Effector CD4-positive, alpha-beta T cell (primary cell): ENCODE measurements around the gene PEX11G.
"Not testable (repeated sequence)": the region's sequence is repeated elsewhere in the genome, so short reads cannot be mapped to it uniquely, and the experiment has no call there.

Experiments used
- DNase-seq: peaks from one replicate; pipeline ENCODE4 v3.0.0-alpha.2; 2020

Gene PEX11G

GRCh38 chr19:7463575-7463974 lies 25.3 kb downstream of the PEX11G start:
- no peak for DNase-seq

- no peak for DNase-seq
Measured at GRCh38 chr19:7461841-7462629, 26.8 kb downstream of the PEX11G start.

DNA sequence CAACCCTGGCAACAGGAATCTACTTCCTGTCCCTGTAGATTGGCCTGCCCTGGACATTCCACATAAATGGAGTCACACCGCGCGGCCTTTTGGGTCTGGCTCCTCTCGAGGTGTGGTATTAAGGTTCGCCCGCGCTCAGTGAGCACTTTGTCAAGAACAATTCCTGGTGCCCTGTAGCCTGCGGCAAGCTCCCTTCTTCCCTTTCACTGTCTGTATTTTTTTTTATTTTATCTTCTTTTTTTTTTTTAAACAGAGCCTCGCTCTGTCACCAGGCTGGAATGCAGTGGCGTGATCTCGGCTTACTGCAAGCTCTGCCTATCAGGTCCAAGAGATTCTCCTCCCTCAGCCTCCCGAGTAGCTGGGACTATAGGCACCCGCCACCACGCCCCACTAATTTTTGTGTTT lies 28.3 kb downstream of the PEX11G start:
- DNase-seq: no peak

DNA sequence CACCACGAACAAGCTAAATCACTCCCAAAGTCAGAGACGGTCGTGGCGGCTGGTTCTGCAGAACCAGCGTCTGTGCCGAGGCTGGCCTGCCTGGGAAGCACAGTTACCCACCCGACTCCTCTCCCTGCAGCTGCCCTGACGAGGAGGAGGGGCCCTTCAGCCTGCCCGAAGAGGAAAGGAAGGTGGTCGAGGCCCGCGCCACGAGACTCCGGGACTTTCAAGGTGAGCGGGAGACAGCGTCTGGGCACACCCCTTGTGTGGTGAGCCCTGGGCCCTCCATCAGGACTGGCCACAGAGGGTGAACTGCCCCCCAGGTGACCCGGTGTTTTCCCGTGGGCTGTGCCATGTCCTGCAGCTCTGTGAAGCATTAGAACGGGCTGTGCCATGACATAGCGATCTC lies 29.1 kb downstream of the PEX11G start:
- DNase-seq: no peak

DNA sequence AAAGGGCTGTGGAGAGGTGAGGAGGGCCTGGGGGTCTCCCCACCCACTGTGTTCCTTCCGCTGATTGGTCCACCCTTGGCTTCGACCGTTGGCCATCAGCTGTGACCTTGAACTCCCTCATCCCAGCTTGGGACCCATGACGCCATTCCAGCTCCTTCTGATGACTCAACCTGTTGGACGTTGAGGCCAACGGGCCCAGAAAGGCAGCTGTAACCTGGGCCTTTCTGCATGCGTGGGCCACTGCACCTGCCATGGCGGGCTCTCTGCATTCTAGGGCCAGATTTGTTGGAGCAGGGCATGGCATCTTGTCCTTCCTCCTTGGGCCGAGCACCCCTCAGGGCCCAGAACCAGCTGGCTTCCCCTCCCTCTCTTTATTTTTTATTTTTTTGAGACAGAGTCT lies 30.2 kb downstream of the PEX11G start:
- no peak for DNase-seq

GRCh38 chr19:7456964-7457541 lies 31.8 kb downstream of the PEX11G start:
- DNase-seq: no peak

GRCh38 chr19:7455600-7456296 lies 33.1 kb downstream of the PEX11G start:
- DNase-seq: no peak

DNA sequence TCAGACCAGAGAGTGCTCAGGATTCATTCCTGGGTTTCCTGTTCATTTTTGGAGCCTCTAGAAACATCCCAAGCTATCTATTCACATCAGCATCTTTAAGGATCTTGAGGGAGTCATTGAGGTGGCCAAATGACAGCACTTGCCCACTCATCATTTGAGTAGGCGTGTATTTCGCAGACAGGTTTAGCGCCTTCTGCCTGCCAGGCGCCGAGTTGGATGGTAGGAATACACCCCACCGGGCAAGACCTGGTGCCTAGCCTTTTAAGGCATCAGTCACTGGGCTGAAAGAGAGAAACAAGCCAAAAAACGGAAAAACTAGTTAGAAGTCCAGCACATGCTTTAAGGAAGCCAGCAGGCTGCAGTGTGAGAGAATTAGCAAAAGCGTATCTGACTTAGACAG lies 33.8 kb downstream of the PEX11G start:
- no peak for DNase-seq

DNA sequence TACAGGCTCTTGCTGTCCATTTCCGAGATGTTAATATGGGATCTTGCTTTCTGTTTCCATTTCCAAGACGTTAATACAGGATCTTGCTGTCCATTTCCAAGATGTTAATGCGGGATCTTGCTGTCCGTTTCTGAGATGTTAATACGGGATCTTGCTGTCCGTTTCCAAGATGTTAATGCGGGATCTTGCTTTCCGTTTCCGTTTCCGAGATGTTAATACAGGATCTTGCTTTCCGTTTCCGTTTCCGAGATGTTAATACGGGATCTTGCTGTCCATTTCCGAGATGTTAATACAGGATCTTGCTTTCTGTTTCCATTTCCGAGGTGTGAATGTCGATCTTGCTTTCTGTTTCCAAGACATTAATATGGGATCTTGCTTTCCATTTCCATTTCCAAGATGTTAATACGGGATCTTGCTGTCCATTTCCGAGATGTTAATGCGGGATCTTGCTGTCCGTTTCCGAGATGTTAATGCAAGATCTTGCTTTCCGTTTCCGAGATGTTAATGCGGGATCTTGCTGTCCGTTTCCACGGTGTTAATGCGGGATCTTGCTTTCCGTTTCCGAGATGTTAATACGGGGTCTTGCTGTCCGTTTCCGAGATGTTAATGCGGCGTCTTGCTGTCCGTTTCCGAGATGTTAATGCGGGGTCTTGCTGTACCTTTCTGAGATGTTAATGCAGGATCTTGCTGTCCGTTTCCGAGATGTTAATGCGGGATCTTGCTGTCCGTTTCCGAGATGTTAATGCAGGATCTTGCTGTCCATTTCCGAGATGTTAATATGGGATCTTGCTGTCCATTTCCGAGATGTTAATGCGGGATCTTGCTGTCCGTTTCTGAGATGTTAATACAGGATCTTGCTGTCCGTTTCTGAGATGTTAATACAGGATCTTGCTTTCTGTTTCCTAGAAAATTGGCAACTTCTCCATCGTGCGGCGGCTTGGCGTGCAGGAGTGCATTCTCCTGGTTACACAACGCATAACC lies 38.3 kb downstream of the PEX11G start:
- DNase-seq: no peak

DNA sequence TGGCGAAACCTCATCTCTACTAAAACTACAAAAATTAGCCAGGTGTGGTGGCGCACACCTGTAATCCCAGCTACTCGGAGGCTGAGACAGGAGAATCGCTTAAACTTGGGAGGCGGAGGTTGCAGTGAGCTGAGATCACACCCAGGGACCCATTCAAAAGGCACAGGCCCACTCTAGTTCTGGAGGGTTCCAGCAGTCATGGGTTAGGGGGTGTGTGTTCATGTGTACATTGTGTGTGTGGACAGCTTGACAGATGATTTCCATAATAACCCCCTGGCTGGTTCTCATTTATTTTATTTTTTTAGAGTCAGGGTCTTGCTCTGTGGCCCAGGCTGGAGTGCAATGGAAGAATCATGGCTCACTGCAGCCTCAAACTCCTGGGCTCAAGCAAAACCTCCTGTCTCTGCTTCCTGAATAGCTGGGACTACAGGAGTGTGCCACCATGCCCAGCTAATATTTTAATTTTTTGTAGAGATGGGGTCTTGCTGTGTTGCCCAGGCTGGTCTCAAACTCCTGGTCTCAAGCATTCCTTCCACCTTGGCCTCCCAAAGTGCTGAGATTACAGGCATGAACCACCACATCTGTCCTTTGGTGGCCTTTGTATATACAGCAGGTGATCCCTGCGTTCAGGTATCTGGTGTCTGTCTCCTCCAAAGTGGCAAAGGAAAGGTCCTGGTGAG lies 39.3 kb downstream of the PEX11G start:
- not testable (repeated sequence) for DNase-seq

- DNase-seq: no peak
Measured at GRCh38 chr19:7447648-7448047, 41.2 kb downstream of the PEX11G start.

GRCh38 chr19:7445104-7445503 lies 43.7 kb downstream of the PEX11G start:
- no peak for DNase-seq

DNA sequence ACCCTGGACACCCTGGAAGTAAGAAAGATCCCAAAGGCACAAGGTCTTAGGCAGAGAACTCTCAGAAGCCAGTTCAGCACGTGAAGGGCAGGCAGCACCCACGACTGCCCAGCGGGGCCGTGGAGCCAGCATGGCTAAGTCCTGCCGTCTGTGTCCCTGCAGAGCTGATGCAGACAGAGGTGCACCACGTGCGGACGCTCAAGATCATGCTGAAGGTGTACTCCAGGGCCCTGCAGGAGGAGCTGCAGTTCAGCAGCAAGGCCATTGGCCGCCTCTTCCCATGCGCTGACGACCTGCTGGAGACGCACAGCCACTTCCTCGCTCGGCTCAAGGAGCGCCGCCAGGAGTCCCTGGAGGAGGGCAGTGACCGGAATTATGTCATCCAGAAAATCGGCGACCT lies 44.8 kb downstream of the PEX11G start:
- no peak for DNase-seq

DNA sequence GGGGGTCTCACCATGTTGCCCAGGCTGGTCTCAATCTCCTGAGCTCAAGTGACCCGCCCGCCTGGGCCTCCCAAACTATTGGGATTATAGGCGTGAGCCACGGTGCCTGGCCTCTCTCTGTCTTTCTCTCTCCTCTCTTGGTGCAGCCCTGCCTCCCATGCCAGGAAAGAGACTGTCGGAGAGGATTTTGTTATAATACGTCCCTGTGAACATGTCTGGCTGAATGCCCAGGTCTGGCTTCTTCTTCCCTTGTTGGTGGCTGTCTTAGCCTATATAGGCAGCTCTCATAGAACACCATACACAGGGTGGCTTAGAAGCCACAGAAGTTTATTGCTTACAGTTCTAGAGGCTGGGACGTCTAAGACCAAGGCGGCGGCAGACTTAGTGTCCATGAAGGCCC lies 46.4 kb downstream of the PEX11G start:
- no peak for DNase-seq

- no peak for DNase-seq
Measured at GRCh38 chr19:7441468-7442146, 47.2 kb downstream of the PEX11G start.

DNA sequence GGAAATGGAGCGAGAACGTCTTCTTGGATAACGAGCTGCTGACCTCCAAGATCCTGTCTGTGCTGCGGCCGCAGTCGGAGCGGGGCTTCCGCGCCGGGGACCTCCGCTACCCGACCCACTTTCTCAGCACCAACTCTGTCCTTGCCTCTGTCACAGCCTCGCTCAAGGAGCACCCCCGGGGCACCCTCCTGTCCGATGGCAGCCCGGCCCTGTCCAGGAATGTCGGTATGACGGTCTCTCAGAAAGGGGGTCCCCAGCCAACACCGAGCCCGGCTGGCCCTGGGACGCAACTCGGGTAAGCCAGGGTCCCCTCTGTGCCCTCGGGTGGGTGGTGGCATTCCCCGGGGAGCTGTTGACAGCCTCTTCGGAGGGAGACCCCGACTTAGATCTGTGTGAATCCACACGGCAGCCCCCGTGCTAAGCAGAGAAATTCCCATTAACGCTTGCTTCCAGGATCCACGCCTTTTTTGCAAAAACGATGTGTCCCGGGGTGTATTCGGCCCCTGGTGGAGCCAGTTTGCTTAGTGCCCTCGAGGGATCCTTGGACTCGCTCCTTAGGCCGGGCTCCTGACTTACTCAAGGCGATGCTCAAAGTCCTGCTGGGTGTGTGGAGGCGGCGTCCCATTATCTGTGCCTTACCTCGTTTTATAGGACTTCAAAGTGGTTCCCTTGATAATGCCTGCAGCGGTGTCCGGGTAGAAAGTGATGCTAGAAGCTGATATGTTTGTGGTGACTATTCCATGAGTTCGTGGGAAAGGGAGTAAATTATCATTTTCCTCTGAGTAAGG lies 48.5 kb downstream of the PEX11G start:
- no peak for DNase-seq

- no peak for DNase-seq
Measured at GRCh38 chr19:7435586-7435985, 53.2 kb downstream of the PEX11G start.

GRCh38 chr19:7434391-7434790 lies 54.4 kb downstream of the PEX11G start:
- no peak for DNase-seq

GRCh38 chr19:7433456-7433855 lies 55.4 kb downstream of the PEX11G start:
- DNase-seq: not testable (repeated sequence)

DNA sequence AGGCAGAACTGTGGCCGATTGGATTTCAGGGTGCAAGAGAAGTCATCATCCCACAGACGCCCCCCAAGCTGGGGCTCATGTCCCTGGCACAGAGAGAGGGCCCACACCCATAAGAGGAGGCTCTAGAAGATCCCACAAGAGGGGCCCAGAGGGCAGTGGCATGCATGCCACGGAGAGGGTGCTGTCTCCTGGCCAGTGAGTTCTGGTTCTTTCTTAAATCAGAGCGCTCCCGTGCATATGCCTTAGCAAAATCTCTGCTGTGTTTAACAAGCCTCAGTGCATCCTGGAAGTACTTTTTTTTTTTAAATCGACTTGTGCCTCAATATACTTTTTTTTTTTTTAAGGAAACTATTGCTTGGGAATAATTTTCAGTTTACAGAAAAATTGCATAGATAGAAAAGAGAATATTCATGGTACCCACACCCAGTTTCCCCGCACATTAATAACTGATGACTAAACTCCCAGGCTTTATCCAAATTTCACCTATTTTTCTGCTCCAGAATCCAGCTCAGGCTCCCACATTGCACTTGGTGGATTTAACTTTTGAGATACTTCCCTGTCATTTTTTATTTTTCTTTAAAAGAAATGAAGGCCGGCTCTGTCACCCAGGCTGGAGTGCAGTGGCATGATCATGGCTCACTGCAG lies 59.1 kb downstream of the PEX11G start:
- no peak for DNase-seq
